CD4-positive, alpha-beta T cell (primary cell): ENCODE data around the gene SCN10A. TPM values are rescaled to one million over a fixed set of nuclear protein-coding genes. Genes with fewer than 3 reads are reported as not detected.

Experiments
- ATAC-seq: fragments of 200-7000 bp; cut with Tn5 transposase; one replicate; pipeline ENCODE4 v1.10.0; 2022; ENCODE audit warnings: mild to moderate bottlenecking; ENCODE audit not compliant: poor library complexity
- CTCF ChIA-PET: fragments of 350-600 bp; sonication (Branson Sonifier 250); formaldehyde crosslinking; loops from one replicate; lab custom pipeline; 2021; ENCODE audit warnings: antibody characterized with exemption, inconsistent platforms; lab: Charles Lee
- POLR2A ChIA-PET: fragments of 350-600 bp; sonication (Branson Sonifier 250); formaldehyde crosslinking; loops from one replicate; lab custom pipeline; 2021; ENCODE audit warnings: antibody characterized with exemption, inconsistent platforms; lab: Charles Lee
- DNase-seq, 14 experiments: peaks; one replicate each; pipeline ENCODE4 v3.0.0-alpha.2; 2013 to 2020; ENCODE audit warnings: mixed read lengths in 2 of 14
- H3K27ac ChIP-seq, 2 donors: one replicate each; pipeline versions ENCODE4 v1.5.1 to v1.7.0; 2013; ENCODE audit warnings: low read length in 2 of 2, low read depth in 1 of 2, mild to moderate bottlenecking in 1 of 2
- H3K27me3 ChIP-seq, 2 experiments: 1 replicate in 1 of 2; 2 replicates in 1 of 2; pipeline versions ENCODE4 v1.6.1 to v1.7.0; 2013; ENCODE audit warnings: low read length in 2 of 2, control low read depth in 1 of 2, mild to moderate bottlenecking in 1 of 2, moderate library complexity in 1 of 2; ENCODE audit not compliant: insufficient read depth in 2 of 2, control insufficient read depth in 1 of 2
- H3K36me3 ChIP-seq: one replicate; pipeline ENCODE4 v1.6.1; 2013; ENCODE audit warnings: low read length, control low read depth; ENCODE audit not compliant: insufficient read depth
- H3K4me1 ChIP-seq: one replicate; pipeline ENCODE4 v1.6.1; 2013; ENCODE audit warnings: low read length, control low read depth; ENCODE audit not compliant: insufficient read depth
- H3K4me3 ChIP-seq: one replicate; pipeline ENCODE4 v1.5.1; 2013; ENCODE audit warnings: mild to moderate bottlenecking, low read length, moderate library complexity
- H3K9me3 ChIP-seq, 2 experiments: 1 replicate in 1 of 2; 2 replicates in 1 of 2; pipeline versions ENCODE4 v1.6.1 to v1.7.0; 2013; ENCODE audit warnings: low read length in 2 of 2, mild to moderate bottlenecking in 2 of 2, control low read depth in 1 of 2, moderate library complexity in 1 of 2; ENCODE audit not compliant: control insufficient read depth in 1 of 2, insufficient read depth in 1 of 2
- H3K27ac Mint-ChIP-seq: one replicate; pipeline ENCODE4 v1.8.0; 2020; ENCODE audit warnings: mixed read lengths
- H3K27me3 Mint-ChIP-seq: one replicate; pipeline ENCODE4 v1.8.0; 2021; ENCODE audit warnings: mixed read lengths
- H3K36me3 Mint-ChIP-seq: one replicate; pipeline ENCODE4 v1.8.0; 2021; ENCODE audit warnings: low read depth, mixed read lengths
- H3K4me1 Mint-ChIP-seq: one replicate; pipeline ENCODE4 v1.8.0; 2021; ENCODE audit warnings: low read depth, mixed read lengths
- H3K4me3 Mint-ChIP-seq: one replicate; pipeline ENCODE4 v1.8.0; 2020; ENCODE audit warnings: mild to moderate bottlenecking, mixed read lengths
- H3K9me3 Mint-ChIP-seq: one replicate; pipeline ENCODE4 v1.8.0; 2020; ENCODE audit warnings: mixed read lengths
- CTCF ChIP-seq: fragments of 200-600 bp; IDR thresholded peaks from one replicate; pipeline ENCODE4 v1.8.0; 2022; ENCODE audit warnings: antibody characterized with exemption, mild to moderate bottlenecking
- intact Hi-C, 2 experiments: fragments of 100-400 bp; cut with DNase I in 1 of 2; cut with micrococcal nuclease in 1 of 2; formaldehyde crosslinking; loops; one replicate each; pipeline versions ENCODE4 v1.15.1 to v1.9.0; 2023 to 2025; cut with DNase I, micrococcal nuclease
- total RNA-seq, 174 experiments: library from RNA in 2 of 174; stranded (reverse) in 2 of 174; gene quantifications; one replicate each; pipeline ENCODE4 v1.2.3 and lab custom pipeline; 2021 to 2026

Gene SCN10A
- total RNA-seq, 2 experiments from 2014 or later, result not detected

GRCh38 chr3:38842266-38842965 is 26.4 kb upstream of the SCN10A start:
- CTCF ChIA-PET, result no interaction called here
- H3K9me3 Mint-ChIP-seq, result no peaks in the 10 kb centered on the region
- intact Hi-C loops, result no loop called here
- no peak overlapping the region for H3K27ac ChIP-seq
- H3K27me3 ChIP-seq, result peaks cover 9 to 10% of the 10 kb centered on the region in 2 experiments
- no peaks in the 10 kb centered on the region for H3K36me3 Mint-ChIP-seq
- H3K4me1 ChIP-seq, result no peaks in the 10 kb centered on the region
- POLR2A ChIA-PET, result no interaction called here
- no peak for TF ChIP-seq CTCF
- no peak overlapping the region for H3K27ac Mint-ChIP-seq
- H3K4me3 ChIP-seq, result no peak overlapping the region
- H3K27me3 Mint-ChIP-seq, result peaks cover 42% of the 10 kb centered on the region
- DNase-seq, result no peak
- no peaks in the 10 kb centered on the region for H3K36me3 ChIP-seq
- no peak overlapping the region for H3K4me3 Mint-ChIP-seq
- H3K4me1 Mint-ChIP-seq, result no peaks in the 10 kb centered on the region
- H3K9me3 ChIP-seq, result no peaks in the 10 kb centered on the region
- no peak for ATAC-seq

- peaks cover 35% of the 10 kb centered on the region for H3K27me3 Mint-ChIP-seq
- no peak overlapping the region for H3K27ac ChIP-seq
- POLR2A ChIA-PET, result no interaction called here
- no peak for DNase-seq
- no peak for ATAC-seq
- no peak overlapping the region for H3K4me3 ChIP-seq
- no peaks in the 10 kb centered on the region for H3K36me3 Mint-ChIP-seq
- intact Hi-C loops, result no loop called here
- CTCF ChIA-PET, result no interaction called here
- no peak overlapping the region for H3K27ac Mint-ChIP-seq
- no peak overlapping the region for H3K4me3 Mint-ChIP-seq
- H3K9me3 Mint-ChIP-seq, result no peaks in the 10 kb centered on the region
- H3K36me3 ChIP-seq, result no peaks in the 10 kb centered on the region
- H3K9me3 ChIP-seq, result no peaks in the 10 kb centered on the region
- no peak for TF ChIP-seq CTCF
- no peaks in the 10 kb centered on the region for H3K4me1 ChIP-seq
- H3K4me1 Mint-ChIP-seq, result no peaks in the 10 kb centered on the region
- peaks cover 9 to 10% of the 10 kb centered on the region in 2 experiments for H3K27me3 ChIP-seq
Observed at GRCh38 chr3:38840987-38841386, 25.0 kb upstream of the SCN10A start.

- Mint-ChIP-seq H3K4me3 (no peak overlapping the region), H3K27me3 (peaks cover 11% of the 10 kb centered on the region), H3K9me3 (no peaks in the 10 kb centered on the region), H3K36me3 (no peaks in the 10 kb centered on the region), H3K27ac (no peak overlapping the region), H3K4me1 (peaks cover 9% of the 10 kb centered on the region)
- H3K36me3 ChIP-seq, result no peaks in the 10 kb centered on the region
- intact Hi-C loops, result no loop called here
- H3K9me3 ChIP-seq, result no peaks in the 10 kb centered on the region
- no peak for DNase-seq
- ChIA-PET CTCF (no interaction called here), POLR2A (no interaction called here)
- peaks cover 6% of the 10 kb centered on the region for H3K4me1 ChIP-seq
- H3K4me3 ChIP-seq, result no peak overlapping the region
- no peak for TF ChIP-seq CTCF
- H3K27ac ChIP-seq, result no peak overlapping the region
- peaks cover 4 to 5% of the 10 kb centered on the region in 2 experiments for H3K27me3 ChIP-seq
- ATAC-seq, result no peak
Observed at GRCh38 chr3:38837358-38837757, 21.3 kb upstream of the SCN10A start.
